ENCODE results near the gene PRKCI. TPM values are rescaled to one million over a fixed set of nuclear protein-coding genes. Genes with fewer than 3 reads are reported as not detected.

Gene PRKCI
- total RNA-seq, 2 donors from 2014 or later = 24.5 to 34.0 TPM

DNA sequence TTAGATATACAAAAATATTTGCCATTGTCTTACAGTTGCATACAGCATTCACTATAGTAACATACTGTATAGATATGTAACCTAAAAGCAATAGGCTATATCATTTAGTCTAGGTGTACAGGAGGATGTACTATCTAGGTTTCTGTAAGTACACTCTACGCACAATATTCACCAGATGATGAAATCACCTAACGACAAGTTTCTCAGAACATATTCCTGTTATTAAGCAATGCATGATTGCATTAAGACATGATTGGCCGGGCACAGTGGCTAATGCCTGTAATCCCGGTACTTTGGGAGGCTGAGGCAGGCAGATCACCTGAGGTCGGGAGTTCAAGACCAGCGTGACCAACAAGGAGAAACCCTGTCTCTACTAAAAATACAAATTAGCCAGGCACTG is 14.5 kb upstream of the PRKCI start:
- Mint-ChIP-seq H3K36me3 (no peaks in the 10 kb centered on the region), H3K9me3 (peaks cover 0 to 6% of the 10 kb centered on the region in 2 donors), H3K27ac (no peak overlapping the region)
- no peak for ATAC-seq
- DNase-seq (ENCODE audit: low spot score in 2 of 2) = no peak

DNA sequence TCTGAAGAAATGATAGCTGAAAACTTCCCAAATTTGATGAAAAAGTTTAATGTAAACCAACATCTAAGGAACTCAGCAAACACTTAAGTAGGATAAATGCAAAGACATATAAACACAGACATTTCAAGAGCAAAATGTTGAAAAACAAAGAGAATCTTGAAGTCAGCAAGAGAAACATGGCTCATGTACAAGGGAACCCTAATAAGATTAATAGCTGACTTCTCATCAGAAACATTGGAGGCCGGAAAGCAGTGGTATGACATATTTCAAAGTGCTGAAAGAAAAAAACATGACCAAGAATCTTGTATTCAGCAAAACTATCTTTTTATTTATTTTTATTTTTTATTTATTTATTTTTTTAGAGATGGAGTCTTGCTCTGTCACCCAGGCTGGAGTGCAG is 10.6 kb upstream of the PRKCI start:
- ATAC-seq (no peak), DNase-seq (ENCODE audit: low spot score in 2 of 2) (no peak)
- H3K36me3 Mint-ChIP-seq = no peaks in the 10 kb centered on the region
- peaks cover 0 to 6% of the 10 kb centered on the region in 2 donors for H3K9me3 Mint-ChIP-seq
- no peak overlapping the region for H3K27ac Mint-ChIP-seq

DNA sequence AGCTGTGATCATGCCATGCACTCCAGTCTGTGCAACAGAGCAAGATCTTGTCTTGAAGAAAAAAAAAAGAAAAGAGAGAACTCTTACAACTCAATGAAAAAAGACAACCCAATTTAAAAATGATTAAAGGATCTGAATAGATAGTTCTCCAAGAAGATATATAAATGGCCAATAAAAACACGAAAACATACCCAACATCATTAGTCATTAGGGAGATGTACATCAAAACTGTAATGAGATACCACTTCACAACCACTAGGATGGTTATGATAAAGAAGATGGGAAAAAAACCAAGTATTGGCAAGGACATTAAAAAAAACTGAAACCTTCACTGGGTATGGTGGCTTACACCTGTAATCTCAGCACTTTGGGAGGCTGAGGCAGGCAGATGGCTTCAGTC is 2.4 kb upstream of the PRKCI start:
- ATAC-seq = no peak
- Mint-ChIP-seq H3K9me3 (no peaks in the 10 kb centered on the region), H3K27ac (no peak overlapping the region), H3K36me3 (no peaks in the 10 kb centered on the region)
- DNase-seq (ENCODE audit: low spot score in 2 of 2) = no peak

DNA sequence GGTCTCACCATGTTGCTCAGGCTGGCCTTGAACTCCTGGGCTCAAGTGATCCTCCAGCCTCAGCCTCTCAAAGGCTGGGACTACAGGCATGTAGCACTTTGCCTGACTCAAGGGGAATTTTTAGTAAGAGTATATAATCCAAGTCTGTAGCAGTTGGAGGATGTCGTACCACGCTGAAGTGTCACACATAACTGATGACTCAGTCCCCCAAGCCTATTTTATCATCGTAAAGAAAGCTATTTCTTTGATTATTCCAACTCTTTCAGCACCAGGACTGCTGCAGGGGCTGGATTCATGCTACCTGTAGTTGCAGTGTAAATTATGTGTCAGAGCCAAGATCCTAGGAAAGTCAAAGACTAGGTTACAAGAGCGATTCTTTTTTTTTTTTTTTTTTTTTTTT is 1.4 kb upstream of the PRKCI start:
- no peak for ATAC-seq
- no peak for DNase-seq (ENCODE audit: low spot score in 2 of 2)
- H3K27ac Mint-ChIP-seq = peak overlapping the region in 1 of 2 donors; percentile 94
- H3K36me3 Mint-ChIP-seq = no peaks in the 10 kb centered on the region
- no peaks in the 10 kb centered on the region for H3K9me3 Mint-ChIP-seq

DNA sequence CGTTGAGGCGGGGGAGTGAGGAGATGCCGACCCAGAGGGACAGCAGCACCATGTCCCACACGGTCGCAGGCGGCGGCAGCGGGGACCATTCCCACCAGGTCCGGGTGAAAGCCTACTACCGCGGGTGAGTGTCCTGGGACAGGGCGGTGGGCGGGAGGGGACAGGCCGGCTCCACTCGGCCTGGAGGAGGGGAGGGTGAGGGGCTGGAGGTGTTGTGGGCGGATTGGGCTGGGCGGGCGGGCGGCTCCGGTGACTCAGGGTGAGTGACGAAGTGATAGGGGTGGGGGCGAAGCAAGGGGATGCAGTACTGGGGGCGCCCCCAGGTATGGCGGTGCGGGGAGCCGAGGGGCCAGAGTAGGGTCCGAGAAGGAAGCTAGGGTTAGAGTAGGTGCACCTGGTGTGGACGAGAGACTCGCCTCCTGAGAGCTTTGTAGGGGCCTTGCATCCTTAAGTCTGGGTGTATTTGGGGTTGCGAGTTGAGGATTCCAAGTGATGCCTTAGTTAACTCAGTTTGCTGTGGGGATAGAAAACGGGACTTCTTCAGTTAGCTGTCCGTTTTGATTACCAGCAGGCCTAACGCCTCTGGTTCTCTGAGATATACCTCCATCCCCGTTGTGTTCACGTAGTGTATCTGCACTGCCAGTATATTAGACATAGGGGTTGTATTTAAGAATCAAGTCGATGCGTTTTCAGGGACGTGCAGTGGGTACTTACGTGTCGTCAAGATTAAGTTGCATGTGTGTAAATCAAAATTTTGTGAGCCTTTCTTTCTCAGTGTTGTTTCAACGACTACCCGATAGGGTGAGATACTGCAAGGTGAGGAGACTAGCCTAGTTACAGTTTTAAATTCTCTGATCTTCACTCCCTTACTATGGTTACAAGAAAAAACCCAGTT is 670 bp downstream of the PRKCI start:
- ATAC-seq (peak; percentile 50 to 68), DNase-seq (ENCODE audit: low spot score in 2 of 2) (peak; percentile 30 to 65)
- H3K36me3 Mint-ChIP-seq = no peaks in the 10 kb centered on the region
- no peaks in the 10 kb centered on the region for H3K9me3 Mint-ChIP-seq
- H3K27ac Mint-ChIP-seq = peak overlapping the region; percentile 37 to 94

DNA sequence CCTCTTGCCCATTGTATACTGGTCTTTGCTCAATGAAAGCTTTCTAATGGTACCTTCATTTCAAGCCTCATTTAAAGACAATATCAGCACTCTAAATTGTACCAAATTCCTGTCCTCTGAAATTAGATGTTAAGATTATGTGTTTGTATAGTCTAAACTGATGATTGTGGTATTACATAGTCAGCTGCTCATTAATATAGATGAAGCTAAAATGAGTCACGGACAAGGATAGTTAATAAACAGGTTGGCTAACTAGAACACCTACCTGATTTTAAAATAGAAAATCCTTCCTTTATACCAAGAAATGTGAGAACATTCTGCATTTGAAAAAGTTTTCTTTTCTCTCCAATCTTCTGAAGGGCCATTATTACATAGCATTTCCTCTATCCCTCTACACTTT is 2.9 kb downstream of the PRKCI start:
- DNase-seq (ENCODE audit: low spot score in 2 of 2) (no peak), ATAC-seq (no peak)
- Mint-ChIP-seq H3K36me3 (no peaks in the 10 kb centered on the region), H3K9me3 (no peaks in the 10 kb centered on the region), H3K27ac (no peak overlapping the region)

DNA sequence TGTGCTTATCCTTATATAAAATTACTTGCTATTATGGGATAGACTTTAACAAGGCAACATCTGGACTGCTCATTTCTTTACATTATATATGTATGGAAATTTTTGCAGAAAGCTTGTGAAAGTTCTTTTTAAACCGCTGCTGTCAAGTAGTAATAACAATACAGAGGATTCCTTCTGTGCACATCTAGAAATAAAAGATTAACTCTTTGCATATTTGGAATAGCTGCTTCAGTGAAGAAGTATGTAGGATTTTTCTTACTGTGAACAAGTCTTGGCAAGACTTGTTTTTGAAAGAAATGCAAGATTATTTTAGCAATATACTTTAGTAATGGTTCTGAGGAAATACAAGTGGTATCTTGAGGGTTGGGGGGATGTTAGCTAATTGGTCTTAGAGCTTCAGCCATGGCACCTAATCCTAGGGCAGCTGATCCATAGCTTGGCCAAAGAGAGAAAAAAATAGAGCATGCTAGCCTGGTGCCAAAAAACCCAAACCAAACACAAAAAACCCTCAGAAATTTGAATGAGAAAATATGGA is 4.3 kb downstream of the PRKCI start:
- Mint-ChIP-seq H3K9me3 (no peaks in the 10 kb centered on the region), H3K27ac (no peak overlapping the region), H3K36me3 (no peaks in the 10 kb centered on the region)
- no peak for ATAC-seq
- no peak for DNase-seq (ENCODE audit: low spot score in 2 of 2)

DNA sequence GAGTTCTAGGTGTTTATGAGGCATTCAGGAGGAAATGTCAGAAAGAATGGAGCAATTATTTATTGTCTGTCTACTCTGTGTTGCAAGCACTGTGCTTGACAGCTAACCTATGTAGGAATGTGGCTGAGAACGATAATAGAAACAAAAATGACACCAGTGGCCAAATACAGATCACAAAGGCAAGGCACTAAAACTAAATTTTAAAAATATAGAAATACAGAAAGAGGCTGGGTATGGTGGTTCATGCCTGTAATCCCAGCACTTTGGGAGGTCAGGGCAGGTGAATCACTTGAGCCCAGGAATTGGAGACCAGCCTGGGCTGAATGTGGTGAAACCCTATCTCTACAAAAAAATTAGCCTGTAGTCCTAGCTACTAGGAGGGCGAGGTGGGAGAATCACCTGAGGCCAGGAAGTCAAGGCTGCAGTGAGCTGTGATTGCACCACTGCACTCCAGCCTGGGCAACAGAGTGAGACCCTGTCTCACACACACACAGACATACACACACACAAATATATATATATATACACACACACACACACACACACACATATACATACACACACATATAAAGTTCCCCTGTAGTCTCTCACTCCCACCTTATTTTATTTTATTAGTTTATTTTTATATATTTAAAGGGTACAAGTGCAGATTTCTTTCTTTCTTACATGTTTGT is 6.0 kb downstream of the PRKCI start:
- DNase-seq (ENCODE audit: low spot score in 2 of 2) (no peak), ATAC-seq (no peak)
- Mint-ChIP-seq H3K27ac (no peak overlapping the region), H3K36me3 (peaks cover 0 to 5% of the 10 kb centered on the region in 2 donors), H3K9me3 (no peaks in the 10 kb centered on the region)

DNA sequence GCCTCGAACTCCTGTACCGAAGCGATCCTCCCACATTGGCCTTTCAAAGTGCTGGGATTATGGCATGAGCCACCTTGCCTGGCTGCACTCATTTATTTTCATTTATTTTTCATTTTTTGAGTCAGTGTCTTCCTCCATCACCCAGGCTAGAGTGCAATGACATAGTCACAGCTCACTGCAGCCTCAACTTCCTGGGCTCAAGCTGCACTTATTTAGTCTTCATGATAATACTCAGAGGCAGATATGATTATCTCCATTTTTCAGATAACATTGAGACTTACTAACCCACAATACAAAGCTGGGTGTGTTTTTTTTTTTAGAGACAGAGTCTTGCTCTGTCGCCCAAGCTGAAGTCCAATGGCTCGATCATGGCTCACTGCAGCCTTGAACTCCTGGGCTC is 10.0 kb downstream of the PRKCI start:
- ATAC-seq = peak in 1 of 2 donors; percentile 34
- Mint-ChIP-seq H3K36me3 (peaks cover 0 to 5% of the 10 kb centered on the region in 2 donors), H3K9me3 (no peaks in the 10 kb centered on the region), H3K27ac (no peak overlapping the region)
- DNase-seq (ENCODE audit: low spot score in 2 of 2) = no peak

DNA sequence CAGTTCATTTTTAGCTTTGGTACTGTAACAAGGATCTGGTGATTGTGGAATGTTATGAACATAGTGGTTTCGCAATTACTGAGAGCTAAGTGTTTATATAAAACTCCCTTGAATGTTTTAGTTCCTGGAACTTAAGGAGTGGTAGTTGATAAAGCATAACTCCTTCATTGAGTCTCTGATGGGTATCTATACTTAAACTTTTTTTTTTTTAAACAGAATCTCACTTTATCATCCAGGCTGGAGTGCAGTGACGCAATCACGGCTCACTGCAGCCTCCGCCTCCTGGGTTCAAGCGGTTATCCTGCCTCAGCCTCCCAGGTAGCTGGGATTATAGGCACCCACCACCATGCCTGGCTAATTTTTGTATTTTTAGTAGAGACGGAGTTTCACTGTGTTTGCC is 11.3 kb downstream of the PRKCI start:
- H3K9me3 Mint-ChIP-seq = no peaks in the 10 kb centered on the region

DNA sequence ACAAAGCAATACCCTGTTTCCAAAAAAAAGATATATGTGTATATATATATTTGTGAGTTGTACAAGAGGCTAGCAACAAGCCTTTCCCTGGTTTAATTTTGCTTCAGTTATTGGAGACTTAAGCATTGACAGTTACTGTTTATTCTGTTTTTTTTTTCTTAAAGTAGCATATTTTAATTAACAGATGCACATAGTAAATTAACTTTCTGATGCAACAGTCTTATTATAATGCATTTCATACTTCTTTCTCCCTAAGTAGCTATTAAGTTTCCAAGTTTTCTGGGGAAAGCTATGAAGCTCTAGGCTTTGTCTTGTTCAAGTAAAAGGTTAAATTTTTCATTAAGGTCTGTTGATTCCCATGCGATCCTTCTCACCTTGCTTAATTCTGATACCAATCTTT is 17.9 kb downstream of the PRKCI start:
- no peaks in the 10 kb centered on the region for H3K9me3 Mint-ChIP-seq
- H3K27ac Mint-ChIP-seq = no peak overlapping the region
- no peak for ATAC-seq
- DNase-seq (ENCODE audit: low spot score in 2 of 2) = no peak
- H3K36me3 Mint-ChIP-seq = no peaks in the 10 kb centered on the region

More for the DNA sequence above, 11.3 kb downstream of the PRKCI start:
- DNase-seq (ENCODE audit: low spot score in 2 of 2) = no peak
- Mint-ChIP-seq H3K36me3 (peaks cover 0 to 5% of the 10 kb centered on the region in 2 donors), H3K27ac (no peak overlapping the region)
- ATAC-seq = no peak

DNA sequence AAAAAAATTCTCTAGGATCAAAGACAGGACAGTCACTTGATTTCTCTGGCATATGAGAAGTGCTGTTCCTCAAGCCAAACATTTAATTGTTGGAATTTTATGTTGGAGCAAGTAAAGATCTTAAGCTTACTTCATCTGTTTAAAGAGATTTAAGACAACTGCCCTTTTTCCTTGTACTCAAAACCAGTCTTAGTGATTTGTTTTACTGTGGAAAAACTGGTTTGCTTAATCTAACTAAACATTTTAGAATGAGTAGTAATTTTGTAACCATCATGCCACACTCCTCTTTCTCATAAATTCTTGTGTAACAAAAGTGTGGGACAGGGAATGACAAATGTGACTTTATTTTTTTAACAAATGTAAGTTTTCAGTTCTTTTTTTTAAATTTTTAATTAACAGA is 18.4 kb downstream of the PRKCI start:
- DNase-seq (ENCODE audit: low spot score in 2 of 2) (no peak), ATAC-seq (no peak)
- no peaks in the 10 kb centered on the region for H3K9me3 Mint-ChIP-seq
- no peaks in the 10 kb centered on the region for H3K36me3 Mint-ChIP-seq
- no peak overlapping the region for H3K27ac Mint-ChIP-seq

DNA sequence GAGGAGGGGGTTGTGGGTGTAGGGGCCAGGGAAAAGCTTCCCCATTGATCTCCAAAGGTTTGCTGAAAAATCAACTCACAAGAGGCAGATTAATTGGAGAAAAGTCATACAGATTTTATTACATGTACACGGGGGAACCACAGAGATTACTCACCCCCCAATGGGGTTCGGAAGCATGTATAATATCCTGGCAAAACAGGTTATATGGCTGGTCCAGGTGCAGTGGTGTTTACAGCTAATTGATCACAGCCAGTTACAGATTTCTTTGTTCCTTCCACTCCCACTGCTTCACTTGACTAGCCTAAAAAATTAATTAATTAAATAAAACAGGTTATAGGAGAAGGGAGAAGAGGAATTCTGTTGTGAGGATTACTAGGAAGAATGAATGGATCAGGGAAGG is 22.4 kb downstream of the PRKCI start:
- H3K9me3 Mint-ChIP-seq = no peaks in the 10 kb centered on the region
- no peak overlapping the region for H3K27ac Mint-ChIP-seq
- no peak for ATAC-seq
- H3K36me3 Mint-ChIP-seq = peaks cover 0 to 7% of the 10 kb centered on the region in 2 donors
- DNase-seq (ENCODE audit: low spot score in 2 of 2) = no peak

DNA sequence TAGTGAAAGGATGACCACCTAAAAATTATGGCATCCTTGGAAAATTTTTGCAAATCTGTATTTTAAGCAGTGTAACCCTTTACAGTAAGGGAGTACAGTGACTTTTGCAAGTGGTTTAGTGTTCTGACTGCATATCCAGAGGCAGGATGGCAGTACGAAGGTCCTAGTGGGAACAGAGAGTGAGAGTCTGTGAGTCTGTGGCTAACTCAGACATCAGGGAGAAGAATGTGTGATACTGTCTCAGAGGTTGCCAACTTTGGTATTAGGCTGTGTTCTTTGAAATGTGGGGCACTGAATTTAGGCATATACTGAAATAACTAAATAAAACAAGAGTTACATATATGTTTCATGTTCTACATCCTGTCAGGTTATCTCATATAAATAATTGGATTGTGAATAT is 25.7 kb downstream of the PRKCI start:
- ATAC-seq (peak in 1 of 2 donors; percentile 56), DNase-seq (ENCODE audit: low spot score in 2 of 2) (no peak)
- Mint-ChIP-seq H3K27ac (no peak overlapping the region), H3K9me3 (no peaks in the 10 kb centered on the region), H3K36me3 (peaks cover 0 to 10% of the 10 kb centered on the region in 2 donors)

DNA sequence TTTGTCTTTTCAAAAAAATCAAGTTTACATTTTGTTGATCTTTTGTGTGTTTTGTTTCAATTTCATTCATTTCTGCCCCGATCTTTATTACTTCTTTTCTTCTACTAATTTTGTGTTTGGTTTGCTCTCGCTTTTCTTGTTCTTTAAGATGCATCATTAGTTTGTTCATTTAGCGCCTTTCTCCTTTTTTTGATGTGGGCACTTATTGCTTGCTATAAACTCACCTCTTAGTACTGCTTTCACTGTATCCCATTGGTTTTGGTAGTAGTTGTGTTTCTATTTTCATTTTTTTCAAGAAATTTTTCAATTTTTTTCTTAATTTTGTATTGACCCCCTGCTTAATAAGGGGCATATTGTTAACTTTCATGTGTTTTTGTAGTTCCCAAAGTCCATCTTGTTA is 34.4 kb downstream of the PRKCI start:
- peaks cover 19 to 44% of the 10 kb centered on the region in 2 donors for H3K36me3 Mint-ChIP-seq
- peak; percentile 25 to 59 for ATAC-seq
- H3K27ac Mint-ChIP-seq = peak overlapping the region; percentile 89 to 95
- no peak for DNase-seq (ENCODE audit: low spot score in 2 of 2)
- H3K9me3 Mint-ChIP-seq = peaks cover 6 to 10% of the 10 kb centered on the region in 2 donors

DNA sequence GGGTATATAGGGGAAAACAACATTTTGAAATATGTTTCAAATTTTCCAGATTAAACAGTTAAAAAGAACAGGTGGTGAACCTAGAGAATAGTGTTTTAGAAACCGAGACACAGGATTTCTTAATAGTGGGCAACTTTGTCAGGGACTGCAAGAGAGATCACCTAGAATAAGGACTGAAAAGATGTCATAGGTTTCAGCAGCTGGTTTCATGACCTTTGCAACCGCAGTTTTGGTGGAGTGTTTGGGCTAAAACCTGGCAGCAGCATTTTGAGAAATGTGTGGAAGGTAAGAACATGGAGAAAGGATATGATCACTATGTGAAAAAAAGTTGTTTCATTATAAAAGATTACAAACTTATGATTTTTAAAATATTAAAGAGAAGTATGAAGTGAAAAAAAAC is 34.9 kb downstream of the PRKCI start:
- Mint-ChIP-seq H3K36me3 (peaks cover 19 to 44% of the 10 kb centered on the region in 2 donors), H3K27ac (peak overlapping the region; percentile 89 to 95), H3K9me3 (peaks cover 6 to 10% of the 10 kb centered on the region in 2 donors)
- ATAC-seq = peak; percentile 74 to 80
- peak in 1 of 2 donors; percentile 47 for DNase-seq (ENCODE audit: low spot score in 2 of 2)

DNA sequence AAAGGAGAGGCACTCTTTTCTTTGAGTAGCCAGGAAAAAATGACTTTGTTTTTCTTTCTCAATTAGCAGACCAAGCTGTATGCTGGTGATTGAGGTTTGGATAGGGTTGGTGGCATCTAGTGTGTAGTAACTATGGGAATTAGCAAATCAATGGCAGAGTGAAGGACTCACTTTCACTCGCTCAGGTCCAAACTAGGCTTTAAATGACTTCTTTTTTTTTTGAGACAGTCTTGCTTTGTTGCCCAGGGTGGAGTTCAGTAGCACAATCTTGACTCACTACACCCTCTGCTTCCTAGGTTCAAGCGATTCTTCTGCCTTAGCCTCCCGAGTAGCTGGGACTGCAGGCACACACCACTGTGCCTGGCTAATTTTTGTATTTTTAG is 35.9 kb downstream of the PRKCI start:
- Mint-ChIP-seq H3K27ac (peak overlapping the region; percentile 89 to 95), H3K9me3 (peaks cover 6 to 10% of the 10 kb centered on the region in 2 donors), H3K36me3 (peaks cover 19 to 38% of the 10 kb centered on the region in 2 donors)
- ATAC-seq (peak; percentile 49 to 52), DNase-seq (ENCODE audit: low spot score in 2 of 2) (peak in 1 of 2 donors; percentile 14)
